OCI-LY7 (cell line): ENCODE data around the gene FAM200B. TPM values are rescaled to one million over a fixed set of nuclear protein-coding genes. Genes with fewer than 3 reads are reported as not detected.

Source experiments
- BruUV-seq: library from RNA; stranded (reverse); fragments of 400-500 nt; replicated peaks from 2 replicates; lab custom pipeline; 2021; lab: Mats Ljungman, UMichigan
- CTCF ChIA-PET: fragments of 300-600 bp; sonication (Branson Sonifier 250); formaldehyde crosslinking; loops from one replicate; lab custom pipeline; 2022; ENCODE audit warnings: antibody characterized with exemption; ENCODE audit not compliant: unreplicated experiment; lab: Charles Lee
- POLR2A ChIA-PET: fragments of 300-600 bp; sonication (Branson Sonifier 250); formaldehyde crosslinking; loops from one replicate; lab custom pipeline; 2022; ENCODE audit warnings: antibody characterized with exemption; lab: Charles Lee
- DNase-seq: peaks from one replicate; pipeline ENCODE4 v3.0.0-alpha.2; 2015; ENCODE audit warnings: low spot score
- H2AFZ ChIP-seq: fragments of 200-600 bp; sonication (generic), shearing (Covaris generic); 2 replicates; pipeline ENCODE4 v1.6.1; 2014; ENCODE audit warnings: mild to moderate bottlenecking, antibody characterized with exemption, low read length, moderate library complexity
- H3K27ac ChIP-seq: fragments of 200-600 bp; sonication (generic); 2 replicates; pipeline ENCODE4 v1.5.1; 2014; ENCODE audit warnings: mixed run types, low read depth, mild to moderate bottlenecking, moderate library complexity, low read length, inconsistent platforms; ENCODE audit not compliant: poor library complexity, severe bottlenecking
- H3K36me3 ChIP-seq: fragments of 200-600 bp; sonication (generic); 2 replicates; pipeline ENCODE4 v1.6.1; 2014; ENCODE audit warnings: mild to moderate bottlenecking, antibody characterized with exemption, low read length, moderate library complexity, mixed read lengths; ENCODE audit not compliant: insufficient read depth
- H3K4me1 ChIP-seq: fragments of 200-600 bp; sonication (generic); 2 replicates; pipeline ENCODE4 v1.5.1; 2014; ENCODE audit warnings: mild to moderate bottlenecking, low read length; ENCODE audit not compliant: insufficient read depth, poor library complexity, severe bottlenecking
- H3K4me2 ChIP-seq: fragments of 200-600 bp; sonication (generic); 2 replicates; pipeline ENCODE4 v1.6.1; 2014; ENCODE audit warnings: mild to moderate bottlenecking, low read length
- H3K4me3 ChIP-seq: fragments of 200-600 bp; sonication (generic); 2 replicates; pipeline ENCODE4 v1.5.1; 2014; ENCODE audit warnings: mild to moderate bottlenecking, low read depth, low read length; ENCODE audit not compliant: poor library complexity, severe bottlenecking
- H3K79me2 ChIP-seq: fragments of 200-600 bp; sonication (generic); 2 replicates; pipeline ENCODE4 v1.6.1; 2016; ENCODE audit warnings: low read depth, mild to moderate bottlenecking, low read length, moderate library complexity, mixed read lengths; ENCODE audit not compliant: insufficient read depth
- H3K9me2 ChIP-seq: fragments of 200-600 bp; sonication (generic); 2 replicates; pipeline ENCODE4 v1.6.1; 2016; ENCODE audit warnings: mild to moderate bottlenecking, low read length, mixed read lengths; ENCODE audit not compliant: insufficient read depth
- H3K9me3 ChIP-seq: fragments of 200-600 bp; sonication (generic); 2 replicates; pipeline ENCODE4 v1.6.1; 2014; ENCODE audit warnings: mild to moderate bottlenecking, mixed run types, low read length, mixed read lengths
- H4K20me1 ChIP-seq: fragments of 200-600 bp; sonication (generic); 2 replicates; pipeline ENCODE4 v1.6.1; 2014; ENCODE audit warnings: mild to moderate bottlenecking, antibody characterized with exemption, low read length, moderate library complexity, mixed read lengths; ENCODE audit not compliant: insufficient read depth
- CTCF ChIP-seq: fragments of 200-600 bp; sonication (generic); conservative IDR thresholded peaks from 2 replicates; pipeline ENCODE4 v1.5.1; 2014; ENCODE audit warnings: mild to moderate bottlenecking, antibody characterized with exemption, low read length, moderate library complexity, mixed read lengths
- EZH2phosphoT487 ChIP-seq: fragments of 200-600 bp; sonication (generic); IDR thresholded peaks from 2 replicates; pipeline ENCODE4 v1.6.1; 2018; ENCODE audit warnings: low read depth, borderline replicate concordance, mild to moderate bottlenecking, mixed run types, antibody characterized with exemption, low read length, moderate library complexity, mixed read lengths
- intact Hi-C: fragments of 100-400 bp; cut with micrococcal nuclease; formaldehyde crosslinking; loops from one replicate; pipeline ENCODE4 v1.10.0; 2022; ENCODE audit not compliant: unreplicated experiment
- total RNA-seq, 2 experiments: library from RNA; depleted of rRNA in 1 of 2; stranded (reverse); fragments of >200 nt in 1 of 2; shearing (Covaris generic) in 1 of 2; gene quantifications; 2 replicates each; pipeline ENCODE4 v1.2.3, GENCODE V29; 2014 to 2022

Gene FAM200B
- total RNA-seq, 2 experiments from 2014 or later, result 11.5 to 25.0 TPM

- DNase-seq, result no peak
- intact Hi-C loops, result loop anchor here (2.0 kb wide), 1 partner anchor 671 kb away; the partner anchor contains the start of gene CPEB2
- H3K9me3 ChIP-seq, result peaks cover 6% of the 10 kb centered on the region; the same call in 1 of the 2 replicates
- ChIA-PET POLR2A (interaction anchor here (0.6 to 8.4 kb wide), 5 partner anchors 10 to 420 kb away, joined by 3 to 67 read pairs (median 7); partner anchors contain the start of gene FBXL5), CTCF (no interaction called here)
- H3K36me3 ChIP-seq, result peaks cover 46% of the 10 kb centered on the region
- no peak overlapping the region for H3K27ac ChIP-seq
- peaks cover 72% of the 10 kb centered on the region for H3K4me1 ChIP-seq
- no peaks in the 10 kb centered on the region for H3K9me2 ChIP-seq
- no TSS peak for BruUV-seq
- no peak overlapping the region for H3K4me3 ChIP-seq
- H4K20me1 ChIP-seq, result peaks cover under 1% of the 10 kb centered on the region; the same call in 1 of the 2 replicates
- peaks cover 88% of the 10 kb centered on the region for H3K79me2 ChIP-seq
- H2AFZ ChIP-seq, result no peak overlapping the region
- H3K4me2 ChIP-seq, result peak overlapping the region; percentile 78
- TF ChIP-seq EZH2phosphoT487 (no peak), CTCF (no peak)
These were observed 7.6 kb upstream of the FAM200B start for GRCh38 chr4:15674046-15674445.

GRCh38 chr4:15674926-15675325, 6.7 kb upstream of the FAM200B start:
- Histone ChIP-seq H3K9me2 (no peaks in the 10 kb centered on the region), H3K79me2 (peaks cover 88% of the 10 kb centered on the region), H3K27ac (peak overlapping the region; percentile 82), H3K4me3 (peak overlapping the region; percentile 90), H2AFZ (no peak overlapping the region), H3K4me1 (peaks cover 81% of the 10 kb centered on the region), H3K36me3 (peaks cover 43% of the 10 kb centered on the region), H3K4me2 (peak overlapping the region; percentile 78), H3K9me3 (peaks cover 6% of the 10 kb centered on the region; the same call in 1 of the 2 replicates), H4K20me1 (no peaks in the 10 kb centered on the region; the same call in 1 of the 2 replicates)
- CTCF ChIA-PET, result interaction anchor here (1.0 kb wide), 1 partner anchor 11 kb away, joined by 4 read pairs; no protein-coding TSS in a partner anchor
- no TSS peak for BruUV-seq
- DNase-seq, result peak; percentile 54
- TF ChIP-seq EZH2phosphoT487 (no peak), CTCF (no peak)
- intact Hi-C loops, result loop anchor here (1.0 to 2.0 kb wide), 2 partner anchors 196 to 672 kb away; partner anchors contain the start of gene CPEB2
- POLR2A ChIA-PET, result interaction anchor here (0.6 to 8.4 kb wide), 6 partner anchors 9 to 517 kb away, joined by 3 to 67 read pairs (median 8); partner anchors contain the start of gene FBXL5

- ChIA-PET CTCF (interaction anchor here (1.0 kb wide), 1 partner anchor 12 kb away, joined by 4 read pairs; no protein-coding TSS in a partner anchor), POLR2A (interaction anchor here (0.7 to 8.4 kb wide), 15 partner anchors 9 to 679 kb away, joined by 3 to 67 read pairs (median 4); partner anchors contain the start of gene FBXL5)
- H2AFZ ChIP-seq, result no peak overlapping the region
- peaks cover 89% of the 10 kb centered on the region for H3K79me2 ChIP-seq
- H3K9me2 ChIP-seq, result no peaks in the 10 kb centered on the region
- no peak; the same call in 1 of the 2 replicates for TF ChIP-seq CTCF
- TF ChIP-seq EZH2phosphoT487, result no peak
- intact Hi-C loops, result loop anchor here (1.0 to 2.0 kb wide), 2 partner anchors 196 to 673 kb away; partner anchors contain the start of gene CPEB2
- no TSS peak for BruUV-seq
- peaks cover 83% of the 10 kb centered on the region for H3K4me1 ChIP-seq
- H3K27ac ChIP-seq, result peak overlapping the region; percentile 82
- H4K20me1 ChIP-seq, result no peaks in the 10 kb centered on the region; the same call in 1 of the 2 replicates
- peaks cover 6% of the 10 kb centered on the region; the same call in 1 of the 2 replicates for H3K9me3 ChIP-seq
- DNase-seq, result peak; percentile 49
- H3K4me3 ChIP-seq, result peak overlapping the region; percentile 90
- H3K36me3 ChIP-seq, result peaks cover 43% of the 10 kb centered on the region
- H3K4me2 ChIP-seq, result peak overlapping the region; percentile 78
These were observed 6.3 kb upstream of the FAM200B start for GRCh38 chr4:15675356-15675755.
